ENCODE measurements around the gene WDR5B. TPM values are rescaled to one million over a fixed set of nuclear protein-coding genes. Genes with fewer than 3 reads are reported as not detected.

Gene WDR5B
- total and polyA plus RNA-seq, 10 of the 15 experiments (the other 5 are each of a cell fraction or from before 2014, with no cell fraction given), result 1.7 to 7.9 (median 3.3) TPM

DNA sequence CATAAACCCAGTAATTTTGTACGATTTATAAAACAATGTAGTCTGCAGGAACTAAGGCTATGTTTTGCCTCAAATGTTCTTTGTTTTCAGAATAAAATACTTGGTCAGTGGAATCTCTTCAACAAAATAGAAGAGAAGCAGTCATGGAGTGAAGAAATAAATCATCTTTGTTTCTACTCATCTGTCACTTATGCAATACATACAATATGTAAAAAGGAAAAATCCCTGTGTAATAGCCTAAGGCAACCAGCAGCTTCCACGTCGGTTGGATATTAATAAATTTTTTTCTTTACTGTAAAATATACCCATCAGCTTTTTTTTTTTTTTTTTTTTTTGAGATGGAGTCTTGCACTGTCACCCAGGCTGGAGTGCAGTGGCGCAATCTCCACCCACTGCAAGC is 5.2 kb upstream of the WDR5B start (continued):
- TF ChIP-seq, protein P1, sequence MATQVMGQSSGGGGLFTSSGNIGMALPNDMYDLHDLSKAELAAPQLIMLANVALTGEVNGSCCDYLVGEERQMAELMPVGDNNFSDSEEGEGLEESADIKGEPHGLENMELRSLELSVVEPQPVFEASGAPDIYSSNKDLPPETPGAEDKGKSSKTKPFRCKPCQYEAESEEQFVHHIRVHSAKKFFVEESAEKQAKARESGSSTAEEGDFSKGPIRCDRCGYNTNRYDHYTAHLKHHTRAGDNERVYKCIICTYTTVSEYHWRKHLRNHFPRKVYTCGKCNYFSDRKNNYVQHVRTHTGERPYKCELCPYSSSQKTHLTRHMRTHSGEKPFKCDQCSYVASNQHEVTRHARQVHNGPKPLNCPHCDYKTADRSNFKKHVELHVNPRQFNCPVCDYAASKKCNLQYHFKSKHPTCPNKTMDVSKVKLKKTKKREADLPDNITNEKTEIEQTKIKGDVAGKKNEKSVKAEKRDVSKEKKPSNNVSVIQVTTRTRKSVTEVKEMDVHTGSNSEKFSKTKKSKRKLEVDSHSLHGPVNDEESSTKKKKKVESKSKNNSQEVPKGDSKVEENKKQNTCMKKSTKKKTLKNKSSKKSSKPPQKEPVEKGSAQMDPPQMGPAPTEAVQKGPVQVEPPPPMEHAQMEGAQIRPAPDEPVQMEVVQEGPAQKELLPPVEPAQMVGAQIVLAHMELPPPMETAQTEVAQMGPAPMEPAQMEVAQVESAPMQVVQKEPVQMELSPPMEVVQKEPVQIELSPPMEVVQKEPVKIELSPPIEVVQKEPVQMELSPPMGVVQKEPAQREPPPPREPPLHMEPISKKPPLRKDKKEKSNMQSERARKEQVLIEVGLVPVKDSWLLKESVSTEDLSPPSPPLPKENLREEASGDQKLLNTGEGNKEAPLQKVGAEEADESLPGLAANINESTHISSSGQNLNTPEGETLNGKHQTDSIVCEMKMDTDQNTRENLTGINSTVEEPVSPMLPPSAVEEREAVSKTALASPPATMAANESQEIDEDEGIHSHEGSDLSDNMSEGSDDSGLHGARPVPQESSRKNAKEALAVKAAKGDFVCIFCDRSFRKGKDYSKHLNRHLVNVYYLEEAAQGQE (IDR thresholded peaks at IDR 0.05; ENCODE audit: low read depth, low read length), result no peak
- TF ChIP-seq PML (IDR thresholded peaks at IDR 0.05; ENCODE audit: low read length), result no peak
- no peak for TF ChIP-seq HCFC1 (IDR thresholded peaks at IDR 0.05; ENCODE audit: low read length)
- no peak for TF ChIP-seq NFYB (IDR thresholded peaks at IDR 0.05; ENCODE audit: insufficient read depth, low read depth, low read length)
- no peak for TF ChIP-seq CREB1 (IDR thresholded peaks at IDR 0.05; ENCODE audit: low read depth)
- no peak for TF ChIP-seq CREM (IDR thresholded peaks at IDR 0.05; ENCODE audit: low read depth)

DNA sequence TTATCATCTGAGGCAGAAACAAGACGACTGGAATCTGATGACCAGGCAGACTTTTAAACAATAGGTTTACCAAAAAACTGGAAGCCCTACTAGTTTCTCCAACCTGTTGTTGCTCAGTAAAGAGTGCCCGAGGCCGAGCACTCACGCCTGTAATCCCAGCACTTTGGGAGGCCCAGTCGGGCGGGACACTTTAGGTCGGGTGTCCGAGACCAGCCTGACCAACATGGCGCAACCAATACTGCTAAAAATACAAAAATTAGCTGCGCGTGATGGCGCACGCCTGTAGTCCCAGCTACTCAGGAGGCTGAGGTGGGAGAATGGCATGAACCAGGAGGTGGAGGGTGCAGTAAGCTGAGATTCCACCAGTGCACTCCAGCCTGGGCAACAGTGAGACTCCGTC is 1.1 kb upstream of the WDR5B start:
- POLR2A ChIA-PET, result interaction anchor here (0.7 to 3.0 kb wide), 9 partner anchors 10 to 279 kb away, joined by 3 to 16 read pairs (median 4); partner anchors contain the start of gene FAM162A
- CTCF ChIA-PET, result interaction anchor here (0.6 to 3.2 kb wide), 14 partner anchors 8 to 112 kb away, joined by 3 to 29 read pairs (median 3); partner anchors contain the start of gene KPNA1
- Histone ChIP-seq H3K27me3 (replicated peaks in 1 of 2; ENCODE audit: control insufficient read depth in 2 of 2, insufficient read depth in 2 of 2, low read length in 1 of 2) (no peaks in the 10 kb centered on the region), H2AFZ (ENCODE audit: control insufficient read depth, low read depth, low read length) (no peak overlapping the region; the same call in 1 of the 2 replicates), H3K4me1 (ENCODE audit: control insufficient read depth, insufficient read depth, low read length) (peaks cover 14% of the 10 kb centered on the region; the same call in 1 of the 2 replicates), H3K4me2 (ENCODE audit: control insufficient read depth, insufficient read depth) (peak overlapping the region; percentile 95), H3K27ac (ENCODE audit: control insufficient read depth, insufficient read depth) (peak overlapping the region; percentile 91), H3K9ac (ENCODE audit: control insufficient read depth, insufficient read depth, low read length) (peak overlapping the region; percentile 75), H3K4me3 (peak overlapping the region; percentile 77), H3K9me3 (replicated peaks; ENCODE audit: control insufficient read depth, insufficient read depth, low read length) (no peaks in the 10 kb centered on the region), H3K79me2 (ENCODE audit: control insufficient read depth, insufficient read depth, low read length) (peaks cover 32% of the 10 kb centered on the region), H4K20me1 (ENCODE audit: control insufficient read depth, insufficient read depth) (no peaks in the 10 kb centered on the region), H3K36me3 (ENCODE audit: control insufficient read depth in 2 of 2, insufficient read depth in 2 of 2, low read length in 1 of 2) (peaks cover 0 to 5% of the 10 kb centered on the region in 2 experiments; a peak in 2 of 4 replicates)
- ATAC-seq (no peak), FAIRE-seq (no peak), DNase-seq (ENCODE audit: low read depth, low spot score) (no peak)
- 65% methylated on average over 13 of the region's 14 CpGs for WGBS (ENCODE audit: insufficient coverage, insufficient replicate concordance, low lambda C conversion rate, missing lambda C conversion rate)
- SMC1A ChIA-PET (ENCODE audit: uncharacterized antibody, unreplicated experiment), result interaction anchor here (0.6 to 3.0 kb wide), 18 partner anchors 8 to 871 kb away, joined by 3 to 10 read pairs (median 4); partner anchors contain the start of gene POLQ
- TF ChIP-seq BHLHE40 (IDR thresholded peaks at IDR 0.05; ENCODE audit: borderline replicate concordance in 1 of 2, low read depth in 2 of 2, low read length in 1 of 2), result no peak
- TF ChIP-seq, protein P2, sequence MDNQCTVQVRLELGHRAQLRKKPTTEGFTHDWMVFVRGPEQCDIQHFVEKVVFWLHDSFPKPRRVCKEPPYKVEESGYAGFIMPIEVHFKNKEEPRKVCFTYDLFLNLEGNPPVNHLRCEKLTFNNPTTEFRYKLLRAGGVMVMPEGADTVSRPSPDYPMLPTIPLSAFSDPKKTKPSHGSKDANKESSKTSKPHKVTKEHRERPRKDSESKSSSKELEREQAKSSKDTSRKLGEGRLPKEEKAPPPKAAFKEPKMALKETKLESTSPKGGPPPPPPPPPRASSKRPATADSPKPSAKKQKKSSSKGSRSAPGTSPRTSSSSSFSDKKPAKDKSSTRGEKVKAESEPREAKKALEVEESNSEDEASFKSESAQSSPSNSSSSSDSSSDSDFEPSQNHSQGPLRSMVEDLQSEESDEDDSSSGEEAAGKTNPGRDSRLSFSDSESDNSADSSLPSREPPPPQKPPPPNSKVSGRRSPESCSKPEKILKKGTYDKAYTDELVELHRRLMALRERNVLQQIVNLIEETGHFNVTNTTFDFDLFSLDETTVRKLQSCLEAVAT (IDR thresholded peaks at IDR 0.05), result peak; percentile 70
- no peak for TF ChIP-seq HDAC6 (IDR thresholded peaks at IDR 0.05; ENCODE audit: unreplicated experiment)
- TF ChIP-seq DPF2 (IDR thresholded peaks at IDR 0.05), result no peak
- TF ChIP-seq TCF3 (IDR thresholded peaks at IDR 0.05; ENCODE audit: borderline replicate concordance, insufficient read depth, low read depth, low read length), result no peak
- TF ChIP-seq RELA (IDR thresholded peaks at IDR 0.05; ENCODE audit: borderline replicate concordance, partially characterized antibody), result no peak
- no peak for TF ChIP-seq SMARCA5 (IDR thresholded peaks at IDR 0.05)
- in situ Hi-C loops (cut with MboI) (no loop called here), intact Hi-C loops (cut with micrococcal nuclease; ENCODE audit: unreplicated experiment) (no loop called here)
- RAD21 ChIA-PET (ENCODE audit: unreplicated experiment), result interaction anchor here (0.9 to 3.7 kb wide), 9 partner anchors 11 to 117 kb away, joined by 3 to 20 read pairs (median 3); partner anchors contain the start of gene FAM162A
- BruUV-seq (replicated peaks), result no TSS peak

All from GM12878 (cell line).